ENCODE data around the gene PLCB1.

PLCB1 gene

GRCh38 chr20:8246153-8246552, 114.1 kb downstream of the PLCB1 start:
- DNase-seq (ENCODE audit: low read depth), result no peak

GRCh38 chr20:8246716-8247115, 114.7 kb downstream of the PLCB1 start:
- DNase-seq (ENCODE audit: low read depth), result no peak

- DNase-seq (ENCODE audit: low read depth), result no peak
Measured at GRCh38 chr20:8248051-8248450, 116.0 kb downstream of the PLCB1 start.

GRCh38 chr20:8249634-8250033, 117.6 kb downstream of the PLCB1 start:
- DNase-seq (ENCODE audit: low read depth), result no peak

GRCh38 chr20:8250539-8251200, 118.6 kb downstream of the PLCB1 start:
- DNase-seq (ENCODE audit: low read depth), result no peak

GRCh38 chr20:8251201-8251575, 119.1 kb downstream of the PLCB1 start:
- no peak for DNase-seq (ENCODE audit: low read depth)

- no peak for DNase-seq (ENCODE audit: low read depth)
Measured at GRCh38 chr20:8254911-8255582, 123.0 kb downstream of the PLCB1 start.

GRCh38 chr20:8255945-8256632, 124.0 kb downstream of the PLCB1 start:
- DNase-seq (ENCODE audit: low read depth), result no peak

- DNase-seq (ENCODE audit: low read depth), result no peak
Measured at GRCh38 chr20:8260837-8261251, 128.8 kb downstream of the PLCB1 start.

GRCh38 chr20:8262721-8263120, 130.7 kb downstream of the PLCB1 start:
- DNase-seq (ENCODE audit: low read depth), result no peak

- no peak for DNase-seq (ENCODE audit: low read depth)
Measured at GRCh38 chr20:8265588-8265987, 133.5 kb downstream of the PLCB1 start.

GRCh38 chr20:8267009-8267408, 134.9 kb downstream of the PLCB1 start:
- DNase-seq (ENCODE audit: low read depth), result no peak

- no peak for DNase-seq (ENCODE audit: low read depth)
Measured at GRCh38 chr20:8271727-8272126, 139.7 kb downstream of the PLCB1 start.

GRCh38 chr20:8272766-8273165, 140.7 kb downstream of the PLCB1 start:
- no peak for DNase-seq (ENCODE audit: low read depth)

GRCh38 chr20:8284902-8285301, 152.8 kb downstream of the PLCB1 start:
- no peak for DNase-seq (ENCODE audit: low read depth)

- no peak for DNase-seq (ENCODE audit: low read depth)
Measured at GRCh38 chr20:8287340-8287739, 155.3 kb downstream of the PLCB1 start.

- no peak for DNase-seq (ENCODE audit: low read depth)
Measured at GRCh38 chr20:8291200-8291599, 159.1 kb downstream of the PLCB1 start.

- DNase-seq (ENCODE audit: low read depth), result no peak
Measured at GRCh38 chr20:8291873-8292272, 159.8 kb downstream of the PLCB1 start.

GRCh38 chr20:8292793-8293192, 160.7 kb downstream of the PLCB1 start:
- no peak for DNase-seq (ENCODE audit: low read depth)

- no peak for DNase-seq (ENCODE audit: low read depth)
Measured at GRCh38 chr20:8293750-8294149, 161.7 kb downstream of the PLCB1 start.

GRCh38 chr20:8296536-8296935, 164.5 kb downstream of the PLCB1 start:
- DNase-seq (ENCODE audit: low read depth), result no peak

- no peak for DNase-seq (ENCODE audit: low read depth)
Measured at GRCh38 chr20:8298426-8299043, 166.5 kb downstream of the PLCB1 start.

- DNase-seq (ENCODE audit: low read depth), result no peak
Measured at GRCh38 chr20:8299921-8300320, 167.9 kb downstream of the PLCB1 start.

Measured in stimulated activated CD8-positive, alpha-beta memory T cell treated with anti-CD3 and anti-CD28 coated beads, Interleukin-15, amount 100 ng/mL, for 24 hours (primary cell).